Measurements from ENCODE around the gene DPCD.
A peak's percentile ranks its signal among the peaks of the same experiment; 100 is the strongest.

DNA sequence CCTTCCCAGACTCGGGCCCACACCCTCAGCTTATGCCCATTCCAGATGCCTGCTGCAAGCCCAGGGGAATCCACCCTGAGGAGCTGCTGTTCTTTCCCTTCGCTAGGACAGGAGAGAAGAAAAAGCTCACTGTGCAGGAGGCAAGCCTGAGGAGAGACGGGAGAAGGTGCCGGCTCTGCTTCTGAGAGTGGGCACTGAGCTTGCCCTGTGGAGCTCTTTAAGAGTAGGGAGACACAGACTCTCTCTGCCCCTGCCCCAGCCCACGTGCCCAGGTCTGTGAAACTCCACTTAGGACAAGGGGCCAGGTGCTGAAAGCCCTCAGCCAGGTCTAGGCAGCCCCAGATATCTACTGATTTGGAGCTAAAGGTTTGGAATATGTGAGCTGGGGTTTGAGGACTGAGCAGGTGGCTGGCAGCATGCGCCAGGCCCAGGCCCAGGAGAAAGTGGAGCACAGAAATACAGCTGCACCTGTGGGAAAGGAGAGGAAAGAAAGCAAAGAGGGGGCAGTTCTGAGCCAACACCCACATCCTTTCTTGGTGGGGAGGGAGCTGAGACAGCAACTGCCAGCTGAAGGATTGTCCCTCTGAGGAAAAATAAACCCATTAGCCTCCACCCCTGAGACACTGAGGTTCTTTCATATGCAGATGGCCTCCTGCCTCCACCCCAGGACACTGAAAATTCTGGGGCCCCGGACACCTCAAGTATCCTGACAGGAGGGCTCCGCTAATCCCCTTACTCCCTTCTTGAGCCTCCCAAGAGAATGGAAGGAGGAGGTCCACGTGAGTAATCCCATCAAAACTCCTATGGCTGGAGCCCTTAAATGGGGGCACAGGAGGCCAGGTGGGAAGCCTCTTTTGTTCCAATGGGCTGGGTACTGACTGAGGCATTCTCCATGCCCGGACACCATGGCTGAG, 7.4 kb upstream of the DPCD start:
- TF ChIP-seq, protein P1, sequence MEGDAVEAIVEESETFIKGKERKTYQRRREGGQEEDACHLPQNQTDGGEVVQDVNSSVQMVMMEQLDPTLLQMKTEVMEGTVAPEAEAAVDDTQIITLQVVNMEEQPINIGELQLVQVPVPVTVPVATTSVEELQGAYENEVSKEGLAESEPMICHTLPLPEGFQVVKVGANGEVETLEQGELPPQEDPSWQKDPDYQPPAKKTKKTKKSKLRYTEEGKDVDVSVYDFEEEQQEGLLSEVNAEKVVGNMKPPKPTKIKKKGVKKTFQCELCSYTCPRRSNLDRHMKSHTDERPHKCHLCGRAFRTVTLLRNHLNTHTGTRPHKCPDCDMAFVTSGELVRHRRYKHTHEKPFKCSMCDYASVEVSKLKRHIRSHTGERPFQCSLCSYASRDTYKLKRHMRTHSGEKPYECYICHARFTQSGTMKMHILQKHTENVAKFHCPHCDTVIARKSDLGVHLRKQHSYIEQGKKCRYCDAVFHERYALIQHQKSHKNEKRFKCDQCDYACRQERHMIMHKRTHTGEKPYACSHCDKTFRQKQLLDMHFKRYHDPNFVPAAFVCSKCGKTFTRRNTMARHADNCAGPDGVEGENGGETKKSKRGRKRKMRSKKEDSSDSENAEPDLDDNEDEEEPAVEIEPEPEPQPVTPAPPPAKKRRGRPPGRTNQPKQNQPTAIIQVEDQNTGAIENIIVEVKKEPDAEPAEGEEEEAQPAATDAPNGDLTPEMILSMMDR (IDR thresholded peaks at IDR 0.05): no peak
- no peak for TF ChIP-seq EZH2 (IDR thresholded peaks at IDR 0.05)
- peak; percentile 49 for TF ChIP-seq EZH2phosphoT487 (IDR thresholded peaks at IDR 0.05)
